Caco-2 (cell line): ENCODE measurements around the gene TTC32. TPM values are rescaled to one million over a fixed set of nuclear protein-coding genes. Genes with fewer than 3 reads are reported as not detected.
"Not testable (repeated sequence)": the region's sequence is repeated elsewhere in the genome, so short reads cannot be mapped to it uniquely, and the experiment has no call there.

Source experiments
- BruUV-seq: library from RNA; stranded (reverse); fragments of 400-500 nt; replicated peaks from 2 replicates; lab custom pipeline; 2021; lab: Mats Ljungman, UMichigan
- CTCF ChIA-PET: fragments of 300-600 bp; sonication (Branson Sonifier 250); formaldehyde crosslinking; loops from one replicate; lab custom pipeline; 2022; ENCODE audit warnings: antibody characterized with exemption; lab: Charles Lee
- POLR2A ChIA-PET: fragments of 300-600 bp; sonication (Branson Sonifier 250); formaldehyde crosslinking; loops from one replicate; lab custom pipeline; 2022; ENCODE audit warnings: antibody characterized with exemption; lab: Charles Lee
- DNase-seq, 2 experiments: peaks; one replicate each; pipeline versions ENCODE4 v3.0.0 to v3.0.0-alpha.2; 2020 to 2022
- H3K27me3 ChIP-seq: replicated peaks from 2 replicates; pipeline ENCODE4 v1.6.0; 2011; ENCODE audit warnings: low read length; ENCODE audit not compliant: control insufficient read depth, insufficient read depth
- H3K36me3 ChIP-seq: 2 replicates; pipeline ENCODE4 v1.5.1; 2011; ENCODE audit warnings: low read length; ENCODE audit not compliant: control insufficient read depth, insufficient read depth
- H3K4me1 ChIP-seq: fragments of 250-450 bp; sonication (Bioruptor Pico); 2 replicates; pipeline ENCODE4 v1.5.1; 2020; ENCODE audit warnings: mild to moderate bottlenecking
- H3K4me3 ChIP-seq: 2 replicates; pipeline ENCODE4 v1.5.1; 2011; ENCODE audit warnings: low read depth, mild to moderate bottlenecking, control low read depth, low read length
- H3K9me3 ChIP-seq: fragments of 250-450 bp; sonication (Bioruptor Pico); 2 replicates; pipeline ENCODE4 v1.5.1; 2020; ENCODE audit warnings: mild to moderate bottlenecking, moderate library complexity
- H3K27ac Mint-ChIP-seq: one replicate; pipeline ENCODE4 v1.8.0; 2022; ENCODE audit warnings: mixed read lengths; ENCODE audit not compliant: unreplicated experiment
- H3K27me3 Mint-ChIP-seq: one replicate; pipeline ENCODE4 v1.8.0; 2022; ENCODE audit warnings: mixed read lengths; ENCODE audit not compliant: insufficient read depth, unreplicated experiment
- H3K36me3 Mint-ChIP-seq: one replicate; pipeline ENCODE4 v1.8.0; 2022; ENCODE audit warnings: mild to moderate bottlenecking, mixed read lengths; ENCODE audit not compliant: insufficient read depth, unreplicated experiment
- H3K4me1 Mint-ChIP-seq: one replicate; pipeline ENCODE4 v1.8.0; 2022; ENCODE audit warnings: low read depth, mixed read lengths; ENCODE audit not compliant: unreplicated experiment
- H3K4me3 Mint-ChIP-seq: one replicate; pipeline ENCODE4 v1.8.0; 2022; ENCODE audit warnings: mild to moderate bottlenecking, moderate library complexity, mixed read lengths; ENCODE audit not compliant: unreplicated experiment
- H3K9me3 Mint-ChIP-seq: one replicate; pipeline ENCODE4 v1.8.0; 2022; ENCODE audit warnings: mixed read lengths; ENCODE audit not compliant: unreplicated experiment
- intact Hi-C: fragments of 100-400 bp; cut with micrococcal nuclease; formaldehyde crosslinking; loops from one replicate; pipeline ENCODE4 v1.10.0; 2022; ENCODE audit not compliant: unreplicated experiment
- total RNA-seq: library from RNA; stranded (reverse); gene quantifications from 2 replicates; pipeline ENCODE4 v1.2.3, GENCODE V29; 2022
- TF ChIP-seq, protein P1 (sequence below), 2 experiments: fragments of 200-600 bp in 1 of 2; IDR thresholded peaks; 1 replicate in 1 of 2; 2 replicates in 1 of 2; pipeline versions ENCODE4 v1.5.1 to v1.8.0; 2011 to 2022; ENCODE audit warnings: antibody characterized with exemption in 1 of 2, control low read depth in 1 of 2, inconsistent platforms in 1 of 2, low read depth in 1 of 2, low read length in 1 of 2, mild to moderate bottlenecking in 1 of 2, moderate library complexity in 1 of 2; ENCODE audit not compliant: insufficient read depth in 1 of 2, severe bottlenecking in 1 of 2, unreplicated experiment in 1 of 2

The TTC32 gene
- total RNA-seq, 1 experiment from 2014 or later, result 16.8 TPM

DNA sequence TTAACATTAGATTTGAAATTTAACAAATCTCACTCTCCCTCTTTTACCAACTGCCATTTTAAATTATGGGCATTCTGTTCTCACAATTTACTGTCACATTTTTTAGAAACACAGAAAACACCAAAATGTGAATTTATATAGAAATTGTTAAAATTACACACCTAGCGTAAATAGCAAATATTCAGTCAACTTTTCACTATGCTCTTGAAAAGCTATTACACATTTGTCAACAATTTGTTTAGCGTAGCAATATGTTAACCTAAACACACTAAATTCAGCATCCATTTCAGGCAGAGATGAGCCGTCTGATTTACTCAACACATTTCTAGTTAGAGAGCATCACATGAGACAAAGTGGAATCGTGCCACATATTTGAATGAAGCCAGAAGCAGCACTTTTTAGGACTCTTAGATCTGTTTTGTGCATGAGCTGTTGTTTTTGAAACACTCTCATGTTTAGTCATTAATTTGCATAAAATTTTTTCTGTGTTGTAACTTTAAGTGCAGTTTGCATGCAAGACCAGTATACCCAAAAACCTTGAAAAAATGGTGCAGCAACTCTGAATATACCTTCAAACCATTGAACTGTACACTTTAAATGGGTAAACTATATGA is 8.2 kb downstream of the TTC32 start:
- TF ChIP-seq, protein P1, sequence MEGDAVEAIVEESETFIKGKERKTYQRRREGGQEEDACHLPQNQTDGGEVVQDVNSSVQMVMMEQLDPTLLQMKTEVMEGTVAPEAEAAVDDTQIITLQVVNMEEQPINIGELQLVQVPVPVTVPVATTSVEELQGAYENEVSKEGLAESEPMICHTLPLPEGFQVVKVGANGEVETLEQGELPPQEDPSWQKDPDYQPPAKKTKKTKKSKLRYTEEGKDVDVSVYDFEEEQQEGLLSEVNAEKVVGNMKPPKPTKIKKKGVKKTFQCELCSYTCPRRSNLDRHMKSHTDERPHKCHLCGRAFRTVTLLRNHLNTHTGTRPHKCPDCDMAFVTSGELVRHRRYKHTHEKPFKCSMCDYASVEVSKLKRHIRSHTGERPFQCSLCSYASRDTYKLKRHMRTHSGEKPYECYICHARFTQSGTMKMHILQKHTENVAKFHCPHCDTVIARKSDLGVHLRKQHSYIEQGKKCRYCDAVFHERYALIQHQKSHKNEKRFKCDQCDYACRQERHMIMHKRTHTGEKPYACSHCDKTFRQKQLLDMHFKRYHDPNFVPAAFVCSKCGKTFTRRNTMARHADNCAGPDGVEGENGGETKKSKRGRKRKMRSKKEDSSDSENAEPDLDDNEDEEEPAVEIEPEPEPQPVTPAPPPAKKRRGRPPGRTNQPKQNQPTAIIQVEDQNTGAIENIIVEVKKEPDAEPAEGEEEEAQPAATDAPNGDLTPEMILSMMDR (IDR thresholded peaks at IDR 0.05; ENCODE audit: insufficient read depth in 1 of 2, low read depth in 1 of 2, low read length in 1 of 2, severe bottlenecking in 1 of 2, unreplicated experiment in 1 of 2), result no peak
- intact Hi-C loops, result no loop called here
- Histone ChIP-seq H3K4me1 (no peaks in the 10 kb centered on the region), H3K9me3 (no peaks in the 10 kb centered on the region), H3K36me3 (no peaks in the 10 kb centered on the region), H3K4me3 (no peak overlapping the region), H3K27me3 (no peaks in the 10 kb centered on the region)
- ChIA-PET CTCF (no interaction called here), POLR2A (no interaction called here)
- H3K4me1 Mint-ChIP-seq, result no peaks in the 10 kb centered on the region
- no peak overlapping the region for H3K27ac Mint-ChIP-seq
- no peak overlapping the region for H3K4me3 Mint-ChIP-seq
- no peak for DNase-seq
- no TSS peak for BruUV-seq
- H3K36me3 Mint-ChIP-seq, result peaks cover 9% of the 10 kb centered on the region
- H3K9me3 Mint-ChIP-seq, result no peaks in the 10 kb centered on the region
- no peaks in the 10 kb centered on the region for H3K27me3 Mint-ChIP-seq

DNA sequence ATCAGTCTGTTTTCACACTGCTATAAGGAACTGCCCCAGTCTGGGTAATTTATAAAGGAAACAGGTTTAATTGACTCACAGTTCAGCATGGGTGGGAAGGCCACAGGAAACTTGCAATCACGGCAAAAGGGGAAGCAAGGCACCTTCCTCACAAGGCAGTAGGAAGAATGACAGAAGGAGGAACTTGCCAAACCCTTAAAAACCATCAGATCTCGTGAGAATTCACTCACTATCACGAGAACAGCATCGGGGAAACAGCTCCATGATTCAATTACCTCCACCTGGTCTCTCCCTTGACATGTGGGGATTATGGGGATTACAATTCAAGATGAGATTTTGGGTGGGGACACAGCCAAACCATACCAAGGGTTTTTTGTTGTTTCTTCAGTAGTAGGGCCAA is 9.8 kb downstream of the TTC32 start:
- H3K36me3 ChIP-seq, H3K9me3 Mint-ChIP-seq, H3K27me3 Mint-ChIP-seq, H3K9me3 ChIP-seq, POLR2A ChIA-PET, intact Hi-C loops, H3K27ac Mint-ChIP-seq, H3K36me3 Mint-ChIP-seq, H3K4me3 Mint-ChIP-seq, H3K4me1 Mint-ChIP-seq, CTCF ChIA-PET, DNase-seq, H3K4me3 ChIP-seq, BruUV-seq, H3K27me3 ChIP-seq, H3K4me1 ChIP-seq: not testable (repeated sequence)

DNA sequence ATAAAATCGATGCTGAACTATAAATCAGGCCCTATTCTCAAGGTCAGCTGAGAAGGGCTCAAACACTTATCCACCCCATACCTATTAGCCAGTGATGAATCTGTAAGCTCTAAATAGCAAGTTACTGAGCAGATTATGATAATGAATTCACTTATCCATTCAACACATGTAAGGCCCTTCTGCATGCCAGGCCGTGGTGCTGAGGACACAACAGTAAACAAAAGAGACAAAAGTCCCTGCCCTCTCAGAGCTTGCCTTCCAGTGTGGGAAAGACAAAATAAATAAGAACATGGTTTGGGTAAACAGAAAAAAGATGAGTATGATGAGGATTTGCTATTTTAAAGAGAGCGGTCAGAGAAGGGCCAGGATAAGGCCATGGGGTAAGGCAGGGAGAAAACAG is 11.7 kb downstream of the TTC32 start:
- H3K36me3 ChIP-seq, result no peaks in the 10 kb centered on the region
- Mint-ChIP-seq H3K27me3 (no peaks in the 10 kb centered on the region), H3K27ac (no peak overlapping the region), H3K9me3 (no peaks in the 10 kb centered on the region), H3K36me3 (no peaks in the 10 kb centered on the region), H3K4me1 (no peaks in the 10 kb centered on the region), H3K4me3 (no peak overlapping the region)
- no peaks in the 10 kb centered on the region for H3K27me3 ChIP-seq
- H3K4me1 ChIP-seq, result no peaks in the 10 kb centered on the region
- DNase-seq, result no peak
- ChIA-PET CTCF (no interaction called here), POLR2A (no interaction called here)
- BruUV-seq, result no TSS peak
- H3K9me3 ChIP-seq, result no peaks in the 10 kb centered on the region
- TF ChIP-seq, protein P1 (IDR thresholded peaks at IDR 0.05; ENCODE audit: insufficient read depth in 1 of 2, low read depth in 1 of 2, low read length in 1 of 2, severe bottlenecking in 1 of 2, unreplicated experiment in 1 of 2), result no peak
- no peak overlapping the region for H3K4me3 ChIP-seq
- intact Hi-C loops, result no loop called here
